H9 (cell line): ENCODE results near the gene MTCH1. TPM values are rescaled to one million over a fixed set of nuclear protein-coding genes. Genes with fewer than 3 reads are reported as not detected.

ENCODE experiments used
- DNase-seq: peaks from one replicate; pipeline ENCODE4 v3.0.0-alpha.2; 2017
- H2AFZ ChIP-seq: one replicate; pipeline ENCODE4 v1.6.1; 2013; ENCODE audit warnings: mild to moderate bottlenecking, low read length, control low read depth, moderate library complexity
- H2AK5ac ChIP-seq: 2 replicates; pipeline ENCODE4 v1.6.1; 2013; ENCODE audit warnings: low read length, control low read depth, mixed read lengths; ENCODE audit not compliant: insufficient read length
- H2BK120ac ChIP-seq: one replicate; pipeline ENCODE4 v1.6.1; 2013; ENCODE audit warnings: low read depth, mild to moderate bottlenecking, low read length, control low read depth, inconsistent platforms; ENCODE audit not compliant: poor library complexity, severe bottlenecking
- H2BK12ac ChIP-seq: 2 replicates; pipeline ENCODE4 v1.6.1; 2013; ENCODE audit warnings: low read length, control low read depth, mixed read lengths, low read depth; ENCODE audit not compliant: insufficient read length
- H2BK15ac ChIP-seq: 2 replicates; pipeline ENCODE4 v1.6.1; 2013; ENCODE audit warnings: low read depth, low read length, control low read depth
- H2BK20ac ChIP-seq: one replicate; pipeline ENCODE4 v1.6.1; 2013; ENCODE audit warnings: low read depth, mild to moderate bottlenecking, low read length, control low read depth, inconsistent platforms; ENCODE audit not compliant: poor library complexity, severe bottlenecking
- H2BK5ac ChIP-seq: 2 replicates; pipeline ENCODE4 v1.6.1; 2013; ENCODE audit warnings: low read length, control low read depth, mixed read lengths; ENCODE audit not compliant: insufficient read length
- H3K14ac ChIP-seq: 2 replicates; pipeline ENCODE4 v1.6.1; 2013; ENCODE audit warnings: low read length, control low read depth; ENCODE audit not compliant: insufficient read depth
- H3K18ac ChIP-seq: 2 replicates; pipeline ENCODE4 v1.6.1; 2013; ENCODE audit warnings: low read depth, mild to moderate bottlenecking, mixed read lengths, low read length, control low read depth; ENCODE audit not compliant: insufficient read length
- H3K23ac ChIP-seq: 2 replicates; pipeline ENCODE4 v1.6.1; 2013; ENCODE audit warnings: low read length, control low read depth, mixed read lengths, low read depth; ENCODE audit not compliant: insufficient read length
- H3K23me2 ChIP-seq: 2 replicates; pipeline ENCODE4 v1.6.1; 2013; ENCODE audit warnings: low read depth, mild to moderate bottlenecking, mixed read lengths, low read length, control low read depth; ENCODE audit not compliant: insufficient read length, poor library complexity, severe bottlenecking
- H3K27ac ChIP-seq: 2 replicates; pipeline ENCODE4 v1.5.1; 2013; ENCODE audit warnings: low read length, control low read depth, mixed read lengths, low read depth; ENCODE audit not compliant: insufficient read length
- H3K27me3 ChIP-seq: 2 replicates; pipeline ENCODE4 v1.6.1; 2013; ENCODE audit warnings: low read length, control low read depth, inconsistent platforms; ENCODE audit not compliant: insufficient read depth
- H3K4ac ChIP-seq: 2 replicates; pipeline ENCODE4 v1.6.1; 2013; ENCODE audit warnings: low read depth, mild to moderate bottlenecking, control low read depth, inconsistent platforms, low read length, moderate library complexity
- H3K4me1 ChIP-seq: 2 replicates; pipeline ENCODE4 v1.6.1; 2013; ENCODE audit warnings: low read length, control low read depth, inconsistent platforms; ENCODE audit not compliant: insufficient read depth
- H3K4me2 ChIP-seq: 2 replicates; pipeline ENCODE4 v1.6.1; 2013; ENCODE audit warnings: low read length, control low read depth, mixed read lengths; ENCODE audit not compliant: insufficient read length, insufficient read depth
- H3K56ac ChIP-seq: 2 replicates; pipeline ENCODE4 v1.6.1; 2013; ENCODE audit warnings: low read depth, mild to moderate bottlenecking, mixed read lengths, low read length, control low read depth; ENCODE audit not compliant: insufficient read length
- H3K79me1 ChIP-seq: 2 replicates; pipeline ENCODE4 v1.6.1; 2013; ENCODE audit warnings: low read depth, mild to moderate bottlenecking, moderate library complexity, low read length, control low read depth, inconsistent platforms; ENCODE audit not compliant: insufficient read depth, poor library complexity, severe bottlenecking
- H3K79me2 ChIP-seq: 2 replicates; pipeline ENCODE4 v1.6.1; 2013; ENCODE audit warnings: low read length, control low read depth, inconsistent platforms; ENCODE audit not compliant: insufficient read depth
- H3K9ac ChIP-seq: 2 replicates; pipeline ENCODE4 v1.6.1; 2013; ENCODE audit warnings: low read length, control low read depth, mixed read lengths; ENCODE audit not compliant: insufficient read length; ENCODE audit errors: extremely low read depth
- H3K9me3 ChIP-seq: one replicate; pipeline ENCODE4 v1.6.1; 2013; ENCODE audit warnings: low read depth, low read length, inconsistent platforms; ENCODE audit not compliant: control insufficient read depth
- H3T11ph ChIP-seq: one replicate; pipeline ENCODE4 v1.6.1; 2013; ENCODE audit warnings: mild to moderate bottlenecking, low read length, control low read depth, inconsistent platforms
- H4K20me1 ChIP-seq: one replicate; pipeline ENCODE4 v1.6.1; 2013; ENCODE audit not compliant: control insufficient read depth, insufficient read length, insufficient read depth
- H4K5ac ChIP-seq: 2 replicates; pipeline ENCODE4 v1.6.1; 2013; ENCODE audit warnings: low read depth, mild to moderate bottlenecking, mixed read lengths, low read length, control low read depth; ENCODE audit not compliant: insufficient read length
- H4K8ac ChIP-seq: replicated peaks from 2 replicates; pipeline ENCODE4 v1.6.1; 2013; ENCODE audit warnings: low read length, control low read depth, mixed read lengths, low read depth; ENCODE audit not compliant: insufficient read length
- H4K91ac ChIP-seq: 2 replicates; pipeline ENCODE4 v1.6.1; 2013; ENCODE audit warnings: low read depth, mild to moderate bottlenecking, moderate library complexity, mixed read lengths, low read length, control low read depth; ENCODE audit not compliant: insufficient read length
- H3K27ac Mint-ChIP-seq, 3 experiments: 2 replicates in 2 of 3; 3 replicates in 1 of 3; pipeline ENCODE4 v1.8.0; 2020 to 2021; ENCODE audit warnings: mixed read lengths in 3 of 3, mild to moderate bottlenecking in 1 of 3, moderate library complexity in 1 of 3
- H3K27me3 Mint-ChIP-seq: 2 replicates; pipeline ENCODE4 v1.8.0; 2021; ENCODE audit warnings: low read depth, mild to moderate bottlenecking, moderate library complexity, mixed read lengths
- H3K36me3 Mint-ChIP-seq, 3 experiments: 2 replicates in 2 of 3; 3 replicates in 1 of 3; pipeline ENCODE4 v1.8.0; 2020 to 2021; ENCODE audit warnings: low read depth in 3 of 3, mixed read lengths in 3 of 3; ENCODE audit not compliant: insufficient read depth in 1 of 3
- H3K4me1 Mint-ChIP-seq, 2 experiments: 2 replicates each; pipeline ENCODE4 v1.8.0; 2020; ENCODE audit warnings: mixed read lengths in 2 of 2
- H3K4me3 Mint-ChIP-seq, 2 experiments: 2 replicates in 1 of 2; 3 replicates in 1 of 2; pipeline ENCODE4 v1.8.0; 2020 to 2021; ENCODE audit warnings: mild to moderate bottlenecking in 2 of 2, mixed read lengths in 2 of 2, moderate library complexity in 1 of 2
- H3K9me3 Mint-ChIP-seq, 2 experiments: 2 replicates in 1 of 2; 3 replicates in 1 of 2; pipeline ENCODE4 v1.8.0; 2020; ENCODE audit warnings: mild to moderate bottlenecking in 2 of 2, mixed read lengths in 2 of 2, moderate library complexity in 1 of 2
- CTCF ChIP-seq: fragments of 200-600 bp; sonication (generic); conservative IDR thresholded peaks from 3 replicates; pipeline ENCODE4 v1.8.0; 2021; ENCODE audit warnings: antibody characterized with exemption, mild to moderate bottlenecking
- WGBS: extraction: QIAGEN DNeasy Blood & Tissue Kit; methylation state at CpG from one replicate; pipeline ENCODE4 v1.1.7; 2013; ENCODE audit warnings: missing lambda C conversion rate, low lambda C conversion rate, mixed read lengths; ENCODE audit not compliant: insufficient read length; ENCODE audit errors: extremely low coverage; 5-methylcytosine and 5-hydroxymethylcytosine counted together
- total RNA-seq: library from RNA; stranded (reverse); gene quantifications from 2 replicates; pipeline ENCODE4 v1.2.1, GENCODE V29; 2021

The MTCH1 gene
- total RNA-seq, 1 experiment from 2014 or later, result 200 TPM

DNA sequence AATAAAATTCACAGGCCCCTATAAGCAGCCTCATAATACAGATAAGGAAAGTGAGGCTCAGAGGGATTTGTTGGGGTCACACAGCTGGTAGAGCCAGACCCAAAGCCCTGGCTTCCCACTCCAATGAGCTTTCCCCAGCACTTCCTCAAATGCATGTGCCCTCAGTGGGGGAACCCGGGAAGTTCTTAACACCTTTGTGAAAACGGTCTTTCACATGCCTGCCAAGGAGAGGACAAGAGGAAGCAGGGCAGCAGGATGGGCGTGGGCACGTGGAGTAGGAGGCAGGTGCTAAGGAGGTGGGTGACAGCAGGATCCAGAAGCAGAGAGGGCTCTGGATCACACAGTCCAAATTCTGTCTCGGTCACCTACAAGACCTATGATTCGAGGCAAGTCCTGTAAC, 30.9 kb downstream of the MTCH1 start:
- no peak overlapping the region for H3K4me3 Mint-ChIP-seq
- H3K27me3 Mint-ChIP-seq, result no peaks in the 10 kb centered on the region
- no peak overlapping the region for H3K27ac Mint-ChIP-seq
- no peaks in the 10 kb centered on the region for H3K23me2 ChIP-seq
- H2BK5ac ChIP-seq, result no peak overlapping the region
- H3K27ac ChIP-seq, result no peak overlapping the region
- peaks cover 4 to 8% of the 10 kb centered on the region in 2 experiments for H3K4me1 Mint-ChIP-seq
- no peaks in the 10 kb centered on the region for H4K20me1 ChIP-seq
- DNase-seq, result no peak
- no CpG with 5 or more reads among the region's 6 CpGs for WGBS
- no peak overlapping the region for H2BK20ac ChIP-seq
- no peaks in the 10 kb centered on the region for H3K36me3 Mint-ChIP-seq
- no peak overlapping the region for H3T11ph ChIP-seq
- no peaks in the 10 kb centered on the region for H3K79me2 ChIP-seq
- no peaks in the 10 kb centered on the region for H3K9me3 Mint-ChIP-seq
- H4K91ac ChIP-seq, result no peak overlapping the region
- no peak overlapping the region for H2AK5ac ChIP-seq
- TF ChIP-seq CTCF, result no peak
- no peak overlapping the region for H4K8ac ChIP-seq
- no peak overlapping the region for H3K4ac ChIP-seq
- H3K14ac ChIP-seq, result peak overlapping the region; percentile 6; the same call in 1 of the 2 replicates
- no peaks in the 10 kb centered on the region for H3K9me3 ChIP-seq
- no peaks in the 10 kb centered on the region for H3K27me3 ChIP-seq
- no peak overlapping the region for H2BK120ac ChIP-seq
- H2BK12ac ChIP-seq, result no peak overlapping the region
- H2BK15ac ChIP-seq, result no peak overlapping the region
- H3K18ac ChIP-seq, result no peak overlapping the region
- no peak overlapping the region for H4K5ac ChIP-seq
- no peaks in the 10 kb centered on the region for H3K79me1 ChIP-seq
- no peak overlapping the region for H3K9ac ChIP-seq
- H3K4me1 ChIP-seq, result no peaks in the 10 kb centered on the region
- no peak overlapping the region for H3K23ac ChIP-seq
- H3K56ac ChIP-seq, result no peak overlapping the region
- no peak overlapping the region for H3K4me2 ChIP-seq
- no peak overlapping the region for H2AFZ ChIP-seq
